Epithelial cell of proximal tubule (primary cell): Measurements from ENCODE around the gene GTF3A. TPM values are rescaled to one million over a fixed set of nuclear protein-coding genes. Genes with fewer than 3 reads are reported as not detected.

Source experiments
- DNase-seq: peaks from one replicate; pipeline ENCODE4 v3.0.0-alpha.2; 2011; ENCODE audit warnings: low read depth
- H3K4me3 ChIP-seq: 2 replicates; pipeline ENCODE4 v1.5.1; 2011; ENCODE audit warnings: low read depth, mild to moderate bottlenecking, low read length
- CTCF ChIP-seq: conservative IDR thresholded peaks from 2 replicates; pipeline ENCODE4 v1.5.1; 2012; ENCODE audit warnings: low read depth, mild to moderate bottlenecking, low read length
- total RNA-seq: library from RNA; depleted of rRNA; stranded (reverse); fragments of >200 nt; gene quantifications from 2 replicates; pipeline ENCODE4 v1.2.3, GENCODE V29; 2015

Gene GTF3A
- total RNA-seq = 160 and 349 TPM in 2 replicates

- peak within 1 kb of the TSS; percentile 58 for H3K4me3 ChIP-seq
- no peak for DNase-seq
- TF ChIP-seq CTCF = no peak
These were observed at the start of gene GTF3A for GRCh38 chr13:27424246-27425157. Gene GTF3A (plus strand): TSS chr13:27424619.

- TF ChIP-seq CTCF = peak; percentile 90
- peak; percentile 32 for DNase-seq
- no peak overlapping the region for H3K4me3 ChIP-seq
These were observed 49.8 kb upstream of the GTF3A start for GRCh38 chr13:27374650-27375049.

GRCh38 chr13:27375686-27376326, 48.6 kb upstream of the GTF3A start:
- peak; percentile 84 for TF ChIP-seq CTCF
- no peak for DNase-seq
- no peak overlapping the region for H3K4me3 ChIP-seq

- DNase-seq = no peak
- TF ChIP-seq CTCF = no peak
- no peak overlapping the region for H3K4me3 ChIP-seq
These were observed 45.3 kb upstream of the GTF3A start for GRCh38 chr13:27379126-27379525.

GRCh38 chr13:27379694-27380641, 44.5 kb upstream of the GTF3A start:
- H3K4me3 ChIP-seq = no peak overlapping the region
- TF ChIP-seq CTCF = peak; percentile 87
- DNase-seq = no peak

GRCh38 chr13:27381601-27382000, 42.8 kb upstream of the GTF3A start:
- DNase-seq = no peak
- H3K4me3 ChIP-seq = no peak overlapping the region
- no peak for TF ChIP-seq CTCF
